HG02763 (cell line): ENCODE data around the gene WWOX.
"Not testable (repeated sequence)": the region's sequence is repeated elsewhere in the genome, so short reads cannot be mapped to it uniquely, and the experiment has no call there.

Source experiments
- ATAC-seq: cut with Tn5 transposase; IDR thresholded peaks from one replicate; pipeline ENCODE4 v1.9.1; 2021; ENCODE audit warnings: mild to moderate bottlenecking, moderate library complexity; ENCODE audit not compliant: unreplicated experiment

Gene WWOX

GRCh38 chr16:79253100-79253631, 1153.7 kb downstream of the WWOX start:
- ATAC-seq = no peak

- ATAC-seq = no peak
These were observed 1158.6 kb downstream of the WWOX start for GRCh38 chr16:79257953-79258490.

GRCh38 chr16:79260890-79261289, 1161.4 kb downstream of the WWOX start:
- not testable (repeated sequence) for ATAC-seq

- ATAC-seq = no peak
These were observed 1162.1 kb downstream of the WWOX start for GRCh38 chr16:79261481-79261940.

GRCh38 chr16:79261944-79262552, 1162.6 kb downstream of the WWOX start:
- ATAC-seq = no peak
